BJ (cell line): ENCODE measurements around the gene CEP70. TPM values are rescaled to one million over a fixed set of nuclear protein-coding genes. Genes with fewer than 3 reads are reported as not detected.
"Not testable (repeated sequence)": the region's sequence is repeated elsewhere in the genome, so short reads cannot be mapped to it uniquely, and the experiment has no call there.

Experiments
- CTCF ChIA-PET: fragments of 350-600 bp; formaldehyde crosslinking; extraction: SDS; loops from one replicate; lab custom pipeline; 2021; ENCODE audit warnings: antibody characterized with exemption, inconsistent platforms; lab: Yijun Ruan, JAX
- POLR2A ChIA-PET: fragments of 300-600 bp; sonication (Branson Sonifier 250); formaldehyde crosslinking; extraction: SDS; loops from one replicate; lab custom pipeline; 2021; ENCODE audit warnings: antibody characterized with exemption; lab: Charles Lee
- DNase-seq: peaks from one replicate; pipeline ENCODE4 v3.0.0-alpha.2; 2011; ENCODE audit warnings: low read depth
- H3K27me3 ChIP-seq: 2 replicates; pipeline ENCODE4 v1.6.0; 2011; ENCODE audit warnings: low read length; ENCODE audit not compliant: control insufficient read depth, insufficient read depth
- H3K36me3 ChIP-seq: 2 replicates; pipeline ENCODE4 v1.5.1; 2011; ENCODE audit warnings: low read length; ENCODE audit not compliant: control insufficient read depth, insufficient read depth
- H3K4me3 ChIP-seq: 2 replicates; pipeline ENCODE4 v1.5.1; 2011; ENCODE audit warnings: low read depth, mild to moderate bottlenecking, control low read depth, low read length
- CTCF ChIP-seq: IDR thresholded peaks from 2 replicates; pipeline ENCODE4 v1.5.1; 2011; ENCODE audit warnings: low read depth, mild to moderate bottlenecking, control low read depth, inconsistent platforms, low read length, moderate library complexity; ENCODE audit not compliant: insufficient read depth
- polyA plus RNA-seq: library from polyadenylated mRNA; depleted of rRNA; stranded (reverse); fragments of >200 nt; gene quantifications from 2 replicates; pipeline ENCODE4 v1.2.3, GENCODE V29; 2011

Gene CEP70
- polyA plus RNA-seq, 1 experiment, result 3.6 TPM

DNA sequence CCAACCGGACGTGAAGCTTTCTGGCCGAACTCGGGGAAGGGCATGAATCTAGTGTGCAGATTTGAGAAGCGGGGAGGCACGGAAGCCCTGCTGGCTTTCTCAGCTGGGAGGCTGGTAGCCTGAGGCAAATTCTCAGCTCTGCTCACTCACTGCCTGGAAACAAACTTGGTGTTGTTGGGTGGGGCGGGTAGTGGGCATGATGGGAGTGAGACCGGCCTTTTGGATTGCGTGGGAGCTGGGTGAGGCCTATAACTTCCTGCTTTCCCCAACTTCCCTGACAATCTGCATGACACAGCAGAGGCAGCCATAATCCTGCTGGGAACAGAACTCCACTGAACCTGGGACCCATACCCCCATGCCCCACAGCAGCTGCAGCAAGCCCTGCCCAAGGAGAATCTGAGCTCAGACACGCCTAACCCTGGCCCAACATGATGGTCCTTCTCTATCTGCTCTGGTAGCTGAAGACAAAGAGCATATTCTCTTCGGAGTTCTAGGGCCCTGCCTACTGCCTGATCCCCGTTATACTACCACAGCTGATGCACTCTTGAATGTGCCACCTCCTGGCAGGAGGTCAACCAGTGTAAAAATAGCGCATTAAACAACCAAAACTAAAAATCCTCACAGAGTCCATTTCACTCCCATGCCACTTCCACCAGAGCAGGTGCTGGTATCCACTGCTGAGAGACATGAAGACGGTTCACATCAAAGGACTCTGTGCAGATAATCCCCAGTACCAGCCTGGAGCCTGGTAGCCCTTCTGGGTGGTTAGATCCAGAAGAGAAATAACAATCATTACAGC is 44.7 kb downstream of the CEP70 start:
- ChIA-PET POLR2A (no interaction called here), CTCF (interaction anchor here (1.8 kb wide), 1 partner anchor 45 kb away, joined by 4 read pairs; the partner anchor contains the start of gene CEP70)
- H3K4me3 ChIP-seq, result no peak overlapping the region
- no peak for DNase-seq
- no peak for TF ChIP-seq CTCF
- no peaks in the 10 kb centered on the region for H3K27me3 ChIP-seq
- peaks cover 2% of the 10 kb centered on the region; the same call in 1 of the 2 replicates for H3K36me3 ChIP-seq

DNA sequence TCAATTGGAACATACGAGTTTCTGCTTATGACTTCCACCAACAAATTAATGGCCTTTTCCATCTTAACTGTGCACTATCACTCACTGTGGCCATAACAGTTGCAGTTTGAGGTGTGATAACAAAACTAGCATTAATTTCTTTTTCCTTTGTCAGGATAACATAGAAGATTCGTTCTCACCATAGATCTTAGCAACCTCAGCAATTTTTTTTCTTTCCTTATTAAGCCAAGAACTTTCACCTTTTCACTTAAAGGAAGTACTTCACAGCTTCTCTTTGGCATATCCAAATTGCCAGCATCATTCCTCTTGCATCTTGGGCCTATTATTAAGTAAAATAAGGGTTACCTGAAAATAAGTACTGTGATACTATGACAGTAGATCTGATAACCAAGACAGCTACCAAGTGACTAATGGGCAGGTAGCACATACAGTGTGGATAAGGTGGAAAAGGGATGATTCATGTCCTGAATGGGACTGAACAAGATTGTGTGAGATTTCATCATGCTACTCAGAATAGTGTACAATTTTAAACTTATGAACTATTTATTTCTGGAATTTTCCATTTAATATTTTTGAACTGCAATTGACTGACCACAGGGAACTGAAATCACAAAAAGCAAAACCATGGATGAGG is 46.6 kb downstream of the CEP70 start:
- no peak overlapping the region for H3K4me3 ChIP-seq
- TF ChIP-seq CTCF, result no peak
- H3K27me3 ChIP-seq, result no peaks in the 10 kb centered on the region
- ChIA-PET POLR2A (no interaction called here), CTCF (no interaction called here)
- no peak for DNase-seq
- H3K36me3 ChIP-seq, result peaks cover 3% of the 10 kb centered on the region

DNA sequence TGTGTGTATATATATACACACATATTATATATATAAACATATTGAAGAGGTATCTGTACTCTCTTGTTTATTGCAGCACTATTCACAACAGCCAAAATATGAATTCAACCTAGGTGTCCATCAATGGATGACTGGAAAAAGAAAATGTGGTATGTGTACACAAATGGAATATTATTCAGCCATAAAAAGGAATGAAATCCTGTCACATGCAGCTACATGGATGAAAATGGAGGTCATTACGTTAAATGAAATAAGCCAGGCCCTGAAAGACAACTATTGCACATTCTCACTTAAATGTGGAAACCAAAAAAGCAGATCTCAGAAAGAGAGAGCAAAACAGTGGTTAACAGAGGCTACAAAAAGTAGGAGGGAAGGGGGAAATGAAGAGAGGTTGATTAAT is 49.5 kb downstream of the CEP70 start:
- peaks cover 7% of the 10 kb centered on the region for H3K36me3 ChIP-seq
- ChIA-PET CTCF (no interaction called here), POLR2A (no interaction called here)
- no peak for TF ChIP-seq CTCF
- no peak overlapping the region for H3K4me3 ChIP-seq
- no peaks in the 10 kb centered on the region for H3K27me3 ChIP-seq
- no peak for DNase-seq

- CTCF ChIA-PET, result no interaction called here
- no peak for TF ChIP-seq CTCF
- Histone ChIP-seq H3K36me3 (peaks cover 5% of the 10 kb centered on the region; the same call in 1 of the 2 replicates), H3K27me3 (no peaks in the 10 kb centered on the region), H3K4me3 (no peak overlapping the region)
- DNase-seq, result no peak
- POLR2A ChIA-PET, result no interaction called here
Measured at GRCh38 chr3:138542977-138543376, 51.1 kb downstream of the CEP70 start.

GRCh38 chr3:138539352-138539751 is 54.7 kb downstream of the CEP70 start:
- no peak for TF ChIP-seq CTCF
- ChIA-PET POLR2A (no interaction called here), CTCF (no interaction called here)
- H3K4me3 ChIP-seq, result no peak overlapping the region
- H3K27me3 ChIP-seq, result no peaks in the 10 kb centered on the region
- no peak for DNase-seq
- peaks cover 5% of the 10 kb centered on the region; the same call in 1 of the 2 replicates for H3K36me3 ChIP-seq

DNA sequence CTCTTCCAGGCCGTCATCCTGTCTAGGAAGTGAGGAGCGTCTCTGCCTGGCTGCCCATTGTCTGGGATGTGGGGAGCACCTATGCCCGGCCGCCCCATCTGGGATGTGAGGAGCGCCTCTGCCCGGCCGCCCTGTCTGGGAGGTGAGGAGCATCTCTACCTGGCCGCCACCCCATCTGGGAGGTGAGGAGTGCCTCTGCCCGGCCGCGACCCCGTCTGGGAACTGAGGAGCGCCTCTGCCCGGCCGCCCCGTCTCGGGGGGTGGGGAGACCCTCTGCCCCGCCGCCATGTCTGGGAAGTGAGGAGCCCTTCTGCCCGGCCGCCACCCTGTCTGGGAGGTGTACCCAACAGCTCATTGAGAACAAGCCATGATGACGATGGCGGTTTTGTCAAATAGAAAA is 72.6 kb downstream of the CEP70 start:
- DNase-seq, H3K27me3 ChIP-seq, H3K4me3 ChIP-seq, H3K36me3 ChIP-seq, POLR2A ChIA-PET, CTCF ChIA-PET: not testable (repeated sequence)
